HG02763 (cell line): ENCODE data around the gene LYST.
"Not testable (repeated sequence)": the region's sequence is repeated elsewhere in the genome, so short reads cannot be mapped to it uniquely, and the experiment has no call there.

ENCODE experiments used
- ATAC-seq: cut with Tn5 transposase; IDR thresholded peaks from one replicate; pipeline ENCODE4 v1.9.1; 2021; ENCODE audit warnings: mild to moderate bottlenecking, moderate library complexity; ENCODE audit not compliant: unreplicated experiment

Gene LYST

GRCh38 chr1:235859789-235860188 lies 6.9 kb downstream of the LYST start:
- ATAC-seq: no peak

DNA sequence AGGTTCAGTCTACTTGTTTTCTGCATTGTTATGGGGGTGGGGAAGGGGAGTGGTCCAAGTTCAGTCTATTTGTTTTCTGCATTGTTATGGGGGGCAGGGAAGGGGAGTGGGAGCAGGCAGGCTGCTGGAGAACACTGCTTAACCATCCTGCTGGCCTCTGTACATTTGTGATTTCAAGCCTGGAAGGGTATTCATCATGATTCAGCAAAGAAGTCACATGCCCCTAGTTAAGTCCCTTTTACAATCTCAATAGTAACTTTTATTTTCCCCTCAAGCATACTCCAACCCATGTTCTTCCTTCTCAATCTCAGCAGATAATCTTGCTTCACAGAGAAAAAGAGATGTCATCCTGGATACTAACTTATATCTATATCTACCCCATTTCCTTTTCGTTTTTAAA lies 7.9 kb downstream of the LYST start:
- ATAC-seq: no peak

GRCh38 chr1:235857756-235858155 lies 8.9 kb downstream of the LYST start:
- no peak for ATAC-seq

- ATAC-seq: no peak
Observed at GRCh38 chr1:235855811-235856429, 10.8 kb downstream of the LYST start.

- no peak for ATAC-seq
Observed at GRCh38 chr1:235854347-235854746, 12.4 kb downstream of the LYST start.

DNA sequence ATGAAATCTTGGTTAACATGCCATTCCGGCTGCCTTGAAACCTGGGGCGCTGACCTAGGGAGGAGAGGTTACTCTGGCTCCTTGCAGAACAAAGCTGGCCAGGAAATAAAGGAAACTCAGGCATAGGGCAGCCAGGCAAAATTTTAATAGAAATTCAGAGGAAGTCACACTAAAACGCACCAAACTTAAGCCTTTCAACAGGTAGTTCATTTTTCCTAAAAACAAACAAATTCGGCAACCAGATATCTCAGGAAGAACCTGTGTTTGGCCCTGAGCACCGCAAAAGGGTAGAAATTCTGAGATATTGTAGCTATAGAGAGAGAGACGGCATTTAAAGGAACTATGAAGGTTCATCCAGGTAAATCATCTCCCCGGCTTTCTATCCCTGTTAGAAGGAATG lies 13.1 kb downstream of the LYST start:
- ATAC-seq: no peak

DNA sequence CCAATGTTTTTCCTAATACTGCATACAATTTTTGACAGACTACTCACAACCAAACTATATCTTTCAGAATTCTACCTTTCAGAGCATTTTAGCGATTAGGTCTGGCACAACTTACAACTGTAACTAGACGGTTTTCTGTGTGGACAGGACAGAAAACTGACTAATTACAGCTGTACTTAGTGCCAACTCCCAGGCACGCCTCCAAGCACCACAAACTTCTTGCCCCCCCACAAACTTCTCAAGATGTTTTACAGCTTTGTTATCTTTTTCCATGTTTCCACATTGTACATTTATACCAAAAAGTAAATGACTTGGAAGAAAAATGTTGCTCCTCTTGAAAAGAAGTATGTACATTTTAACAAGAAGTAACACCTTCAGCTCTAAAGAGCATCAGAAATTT lies 13.8 kb downstream of the LYST start:
- no peak for ATAC-seq

DNA sequence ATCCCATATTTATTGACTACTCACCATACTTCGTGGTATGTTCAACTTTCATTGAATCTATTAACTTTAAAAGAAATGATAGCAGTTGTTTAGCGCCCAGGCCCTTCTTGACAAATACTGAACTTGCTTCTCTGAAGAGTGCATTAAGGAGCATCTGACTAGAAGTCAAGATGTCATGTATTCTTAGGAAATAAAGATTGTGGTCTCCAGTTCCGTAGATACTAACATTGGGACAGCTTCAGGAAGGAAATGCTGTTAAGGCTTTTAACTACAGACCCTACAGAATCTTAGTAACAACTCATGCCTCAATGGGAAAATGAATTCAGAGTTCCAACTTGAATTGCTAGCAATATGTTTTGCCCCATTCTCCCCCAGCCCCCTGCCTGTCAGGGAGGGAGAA lies 14.8 kb downstream of the LYST start:
- ATAC-seq: no peak

GRCh38 chr1:235848251-235848650 lies 18.5 kb downstream of the LYST start:
- not testable (repeated sequence) for ATAC-seq

- not testable (repeated sequence) for ATAC-seq
Observed at GRCh38 chr1:235845656-235846107, 21.0 kb downstream of the LYST start.

DNA sequence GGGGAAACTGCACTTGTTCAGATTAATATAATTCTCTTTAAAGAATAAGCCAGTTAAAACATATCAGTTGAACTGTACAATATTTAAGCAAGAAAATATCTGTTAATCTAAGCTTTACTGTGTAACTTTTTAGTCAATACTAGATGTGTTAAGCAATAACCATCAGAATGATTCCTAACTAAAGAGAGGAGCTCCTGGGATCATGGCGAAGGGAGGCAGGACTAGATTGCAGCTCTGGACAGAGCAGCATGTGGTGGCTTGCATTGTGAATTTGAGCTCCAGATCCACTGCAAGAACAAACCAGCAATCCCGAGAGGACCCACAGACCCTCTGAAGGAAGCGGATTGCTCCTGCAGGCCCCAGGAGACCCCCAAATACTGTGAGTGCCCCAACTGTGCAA lies 21.9 kb downstream of the LYST start:
- no peak for ATAC-seq

DNA sequence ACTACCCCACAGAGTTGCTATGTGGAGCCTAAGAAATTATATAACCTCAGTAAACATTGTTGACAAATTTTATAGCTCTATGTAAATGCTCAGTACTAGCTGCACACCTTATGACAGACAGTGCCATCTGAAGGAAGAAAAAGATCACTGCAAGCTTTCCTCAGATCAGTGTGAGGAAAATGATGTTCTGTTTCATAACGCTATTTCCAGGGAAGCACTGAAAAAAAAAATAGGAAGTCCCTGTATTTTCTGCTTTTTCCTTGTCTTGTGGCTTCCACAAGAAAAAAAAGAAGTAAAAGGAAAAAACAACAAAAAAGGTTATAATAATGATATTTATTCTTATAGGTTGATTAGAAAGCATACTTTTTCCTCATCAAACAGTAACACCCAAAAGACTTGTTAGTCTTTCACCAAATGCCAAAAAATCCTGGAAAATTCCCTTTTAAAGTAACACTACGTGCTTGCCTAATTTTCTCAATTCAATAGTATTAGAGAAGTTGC lies 23.2 kb downstream of the LYST start:
- ATAC-seq: no peak

- peak; percentile 63 for ATAC-seq
Observed at GRCh38 chr1:235841938-235842545, 24.7 kb downstream of the LYST start.

DNA sequence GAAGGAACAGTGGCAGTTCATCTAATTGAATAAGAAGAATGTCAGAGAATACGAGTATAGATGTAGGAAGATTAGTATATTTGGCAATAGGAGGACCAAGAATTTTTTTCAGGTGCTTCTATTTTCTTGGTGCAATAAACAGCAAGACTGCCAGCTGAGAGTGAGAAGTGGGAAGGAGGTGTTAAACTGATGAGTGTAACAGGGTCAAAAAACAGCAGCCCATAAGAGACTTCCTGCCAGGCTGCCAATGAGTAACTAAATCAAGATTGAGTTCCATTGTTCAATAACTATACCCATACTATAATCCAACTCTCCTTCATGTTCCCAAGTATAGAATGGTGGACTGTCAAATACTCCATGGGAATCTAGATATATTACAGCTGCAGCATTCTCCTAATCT lies 28.7 kb downstream of the LYST start:
- ATAC-seq: no peak

GRCh38 chr1:235835226-235835625 lies 31.5 kb downstream of the LYST start:
- no peak for ATAC-seq

DNA sequence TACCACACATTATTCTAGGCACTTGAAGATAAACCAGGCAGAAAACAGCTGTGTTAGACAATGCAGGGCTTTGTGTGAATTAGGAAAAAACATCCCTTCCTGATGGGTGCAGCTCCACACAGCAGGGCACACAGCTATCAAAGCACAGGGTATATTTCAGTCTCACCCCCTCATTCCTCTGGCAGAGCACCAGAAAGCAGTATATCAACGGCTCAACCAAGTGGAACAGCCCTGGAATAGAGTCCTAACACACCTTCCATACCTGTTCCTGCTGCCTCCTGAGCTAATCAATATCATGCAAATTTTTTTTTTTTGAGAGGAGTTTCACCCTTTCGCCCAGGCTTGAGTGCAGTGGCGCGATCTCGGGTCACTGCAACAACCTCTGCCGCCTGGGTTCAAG lies 32.1 kb downstream of the LYST start:
- ATAC-seq: no peak

- no peak for ATAC-seq
Observed at GRCh38 chr1:235832011-235832410, 34.7 kb downstream of the LYST start.

DNA sequence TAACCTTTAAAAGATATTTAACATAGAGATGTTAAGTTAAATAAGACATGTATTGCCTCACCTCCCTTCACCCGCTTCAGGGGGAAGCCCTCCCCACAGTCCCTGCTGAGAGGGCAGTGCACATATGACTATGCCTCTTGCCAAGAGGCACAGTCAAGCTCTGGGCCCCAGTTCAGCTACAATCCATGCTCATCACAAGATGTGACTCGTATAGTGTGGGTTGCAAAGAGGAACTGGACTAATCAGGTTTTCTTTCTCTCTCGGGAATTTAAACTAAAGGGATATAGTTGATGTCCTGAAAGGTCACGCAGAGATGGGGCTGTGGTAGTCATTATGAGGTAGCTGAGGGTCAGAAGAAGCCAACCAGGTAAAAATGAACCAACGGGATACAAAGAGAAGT lies 35.6 kb downstream of the LYST start:
- peak; percentile 61 for ATAC-seq

DNA sequence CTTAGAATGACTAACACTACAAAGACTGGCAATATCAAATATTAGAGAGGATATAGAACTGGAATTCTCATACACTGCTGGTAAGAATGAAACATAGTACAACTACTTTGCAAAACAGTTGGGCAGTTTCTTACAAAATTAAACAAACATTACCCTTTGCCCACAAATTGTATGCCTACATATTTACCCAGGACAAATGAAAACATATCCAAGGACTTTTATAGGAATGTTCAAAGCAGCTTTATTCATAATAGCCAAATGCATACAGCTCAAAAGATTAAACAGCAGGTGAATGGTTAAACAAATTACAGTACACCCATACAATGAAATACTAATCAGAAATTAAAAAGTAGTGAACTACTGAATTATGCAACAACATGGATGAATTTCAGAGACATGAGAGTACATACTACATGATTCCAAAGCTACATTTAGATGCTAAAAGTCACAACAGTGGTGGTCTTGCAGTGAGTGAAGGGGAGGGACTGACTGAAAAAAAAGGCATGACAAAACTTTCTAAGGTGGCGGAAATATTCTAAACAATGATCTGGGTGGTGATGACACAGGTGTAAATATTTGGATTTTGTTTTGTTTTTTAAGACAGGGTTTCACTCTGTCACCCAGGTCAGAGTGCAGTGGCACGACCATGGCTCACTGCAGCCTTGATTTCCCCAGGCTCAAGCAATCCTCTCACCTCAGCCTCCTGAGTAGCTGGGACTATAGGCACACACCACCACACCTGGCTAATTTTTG lies 40.4 kb downstream of the LYST start:
- ATAC-seq: no peak

- no peak for ATAC-seq
Observed at GRCh38 chr1:235825229-235825628, 41.5 kb downstream of the LYST start.

GRCh38 chr1:235823684-235824083 lies 43.0 kb downstream of the LYST start:
- ATAC-seq: no peak

GRCh38 chr1:235822685-235823084 lies 44.0 kb downstream of the LYST start:
- no peak for ATAC-seq
